GM12865 (cell line): Measurements from ENCODE around the gene KCTD14.

Source experiments
- DNase-seq: peaks from one replicate; pipeline ENCODE4 v3.0.0; 2010; ENCODE audit warnings: low read depth
- H3K4me3 ChIP-seq: 2 replicates; pipeline ENCODE4 v1.5.1; 2011; ENCODE audit warnings: mild to moderate bottlenecking, low read depth, low read length, control low read depth
- CTCF ChIP-seq: IDR thresholded peaks from 2 replicates; pipeline ENCODE4 v1.5.1; 2011; ENCODE audit warnings: low read length, control low read depth, low read depth, inconsistent platforms; ENCODE audit not compliant: insufficient read depth; ENCODE audit errors: missing control alignments

KCTD14 gene

GRCh38 chr11:78022397-78023396 is at the start of gene KCTD14:
Gene KCTD14, minus strand, starts transcription at chr11:78023276. Its CDS starts 27 bp downstream, at chr11:78023249.
- DNase-seq, result peak; percentile 12

GRCh38 chr11:78072455-78072854 is 49.4 kb upstream of the KCTD14 start:
- no peak for TF ChIP-seq CTCF
- no peak for DNase-seq
- H3K4me3 ChIP-seq, result no peak overlapping the region

More at GRCh38 chr11:78022397-78023396, at the start of gene KCTD14:
- no peak for TF ChIP-seq CTCF
- no peak within 1 kb of the TSS for H3K4me3 ChIP-seq

- H3K4me3 ChIP-seq, result no peak overlapping the region
- no peak for DNase-seq
- no peak for TF ChIP-seq CTCF
Measured at GRCh38 chr11:78071717-78072116, 48.6 kb upstream of the KCTD14 start.

- no peak overlapping the region for H3K4me3 ChIP-seq
- no peak for TF ChIP-seq CTCF
- DNase-seq, result no peak
Measured at GRCh38 chr11:78070621-78071020, 47.5 kb upstream of the KCTD14 start.

GRCh38 chr11:78069465-78069864 is 46.4 kb upstream of the KCTD14 start:
- TF ChIP-seq CTCF, result no peak
- DNase-seq, result no peak
- no peak overlapping the region for H3K4me3 ChIP-seq

- TF ChIP-seq CTCF, result no peak
- no peak overlapping the region for H3K4me3 ChIP-seq
Measured at GRCh38 chr11:78067704-78068103, 44.6 kb upstream of the KCTD14 start.

GRCh38 chr11:78066471-78066870 is 43.4 kb upstream of the KCTD14 start:
- TF ChIP-seq CTCF, result no peak
- no peak for DNase-seq
- H3K4me3 ChIP-seq, result no peak overlapping the region

More at GRCh38 chr11:78067704-78068103, 44.6 kb upstream of the KCTD14 start:
- no peak for DNase-seq
